ENCODE results near the gene LMAN1.
A peak's percentile ranks its signal among the peaks of the same experiment; 100 is the strongest.

Gene LMAN1

DNA sequence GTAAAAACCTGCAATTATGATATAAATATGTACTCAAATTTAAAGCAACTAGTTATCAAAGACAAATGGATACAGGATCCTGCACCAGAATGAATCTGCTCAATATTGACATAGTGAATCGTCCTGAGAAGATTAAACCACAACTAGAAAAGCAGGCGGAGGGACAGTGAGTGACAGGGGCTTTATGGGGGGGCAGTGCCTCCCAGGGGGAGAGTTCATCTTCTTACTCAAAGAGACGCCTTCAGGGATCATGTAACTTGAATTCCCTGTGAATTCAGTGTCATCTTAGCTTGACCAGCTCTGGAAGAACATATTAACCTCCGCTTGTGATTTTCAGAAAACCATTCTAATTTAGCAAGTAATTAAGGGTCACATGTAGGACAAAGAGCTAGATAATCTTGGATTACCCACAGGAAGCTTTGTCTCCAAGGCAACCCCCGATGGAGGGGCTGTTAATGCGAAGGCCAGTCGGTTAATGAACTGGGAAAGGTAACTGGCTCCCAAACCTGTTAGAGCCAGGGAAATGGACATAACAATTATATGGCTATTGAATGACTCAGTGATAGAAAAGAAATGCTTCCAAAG is 17.4 kb upstream of the LMAN1 start:
- Histone ChIP-seq H3K9me3 (no peaks in the 10 kb centered on the region), H3K36me3 (no peaks in the 10 kb centered on the region), H3K27me3 (peaks cover 21% of the 10 kb centered on the region), H3K4me1 (ENCODE audit: control insufficient read depth in 1 of 2, insufficient read depth in 1 of 2, low read depth in 1 of 2, low read length in 1 of 2) (no peaks in the 10 kb centered on the region), H3K27ac (no peak overlapping the region), H3K4me3 (ENCODE audit: low read depth in 1 of 2, low read length in 1 of 2) (no peak overlapping the region)
- TF ChIP-seq, protein P1, sequence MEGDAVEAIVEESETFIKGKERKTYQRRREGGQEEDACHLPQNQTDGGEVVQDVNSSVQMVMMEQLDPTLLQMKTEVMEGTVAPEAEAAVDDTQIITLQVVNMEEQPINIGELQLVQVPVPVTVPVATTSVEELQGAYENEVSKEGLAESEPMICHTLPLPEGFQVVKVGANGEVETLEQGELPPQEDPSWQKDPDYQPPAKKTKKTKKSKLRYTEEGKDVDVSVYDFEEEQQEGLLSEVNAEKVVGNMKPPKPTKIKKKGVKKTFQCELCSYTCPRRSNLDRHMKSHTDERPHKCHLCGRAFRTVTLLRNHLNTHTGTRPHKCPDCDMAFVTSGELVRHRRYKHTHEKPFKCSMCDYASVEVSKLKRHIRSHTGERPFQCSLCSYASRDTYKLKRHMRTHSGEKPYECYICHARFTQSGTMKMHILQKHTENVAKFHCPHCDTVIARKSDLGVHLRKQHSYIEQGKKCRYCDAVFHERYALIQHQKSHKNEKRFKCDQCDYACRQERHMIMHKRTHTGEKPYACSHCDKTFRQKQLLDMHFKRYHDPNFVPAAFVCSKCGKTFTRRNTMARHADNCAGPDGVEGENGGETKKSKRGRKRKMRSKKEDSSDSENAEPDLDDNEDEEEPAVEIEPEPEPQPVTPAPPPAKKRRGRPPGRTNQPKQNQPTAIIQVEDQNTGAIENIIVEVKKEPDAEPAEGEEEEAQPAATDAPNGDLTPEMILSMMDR (IDR thresholded peaks at IDR 0.05): no peak

- peaks cover 12% of the 10 kb centered on the region for H3K27me3 ChIP-seq
- no peaks in the 10 kb centered on the region for H3K36me3 ChIP-seq
- no peaks in the 10 kb centered on the region for H3K4me1 ChIP-seq (ENCODE audit: control insufficient read depth in 1 of 2, insufficient read depth in 1 of 2, low read depth in 1 of 2, low read length in 1 of 2)
- H3K9me3 ChIP-seq: no peaks in the 10 kb centered on the region
- H3K4me3 ChIP-seq (ENCODE audit: low read depth in 1 of 2, low read length in 1 of 2): no peak overlapping the region
- no peak overlapping the region for H3K27ac ChIP-seq
- TF ChIP-seq, protein P1 (IDR thresholded peaks at IDR 0.05): no peak
Observed at GRCh38 chr18:59374128-59374527, 15.1 kb upstream of the LMAN1 start.

DNA sequence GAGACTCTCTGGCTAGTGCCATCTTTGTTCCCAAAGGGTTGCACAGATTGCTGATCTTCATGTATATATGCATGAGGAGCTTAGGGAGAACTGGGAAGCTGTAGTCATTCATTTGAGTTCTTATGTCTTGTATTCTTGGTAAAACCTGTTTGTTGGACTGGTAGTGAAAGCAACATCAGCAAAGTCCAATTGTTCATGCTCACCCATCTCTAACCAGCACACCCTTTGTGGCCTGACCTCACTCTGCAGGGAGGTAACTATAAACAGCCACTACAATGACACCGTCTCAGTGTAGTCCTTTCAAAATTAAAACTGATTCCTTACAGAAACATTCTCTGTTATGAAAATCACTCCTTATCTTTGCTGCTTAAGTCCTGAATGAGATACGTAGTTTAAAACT is 13.9 kb upstream of the LMAN1 start:
- Histone ChIP-seq H3K27ac (no peak overlapping the region), H3K4me1 (ENCODE audit: control insufficient read depth in 1 of 2, insufficient read depth in 1 of 2, low read depth in 1 of 2, low read length in 1 of 2) (no peaks in the 10 kb centered on the region), H3K36me3 (no peaks in the 10 kb centered on the region), H3K4me3 (ENCODE audit: low read depth in 1 of 2, low read length in 1 of 2) (no peak overlapping the region), H3K27me3 (peaks cover 9% of the 10 kb centered on the region), H3K9me3 (no peaks in the 10 kb centered on the region)
- TF ChIP-seq, protein P1 (IDR thresholded peaks at IDR 0.05): no peak

DNA sequence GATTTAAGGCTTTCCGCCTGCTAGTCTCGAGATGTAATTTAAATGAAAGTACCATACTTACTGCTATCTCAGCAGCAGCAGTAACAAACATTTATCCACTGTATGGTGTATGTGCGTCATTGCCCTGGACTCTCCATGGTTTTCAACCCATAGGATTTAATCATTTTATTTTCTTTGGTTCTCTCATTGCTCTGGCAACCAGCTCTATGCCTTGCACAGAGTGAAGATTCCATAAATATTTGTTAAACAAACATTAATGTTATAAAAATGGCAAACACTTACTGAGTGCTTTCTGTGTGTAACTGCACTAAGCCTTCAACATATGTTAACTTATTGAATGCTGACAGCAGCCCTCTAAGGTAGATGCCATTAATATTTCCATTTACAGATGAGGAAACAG is 1.3 kb upstream of the LMAN1 start:
- H3K9me3 ChIP-seq: no peaks in the 10 kb centered on the region
- H3K27ac ChIP-seq: no peak overlapping the region
- TF ChIP-seq, protein P1 (IDR thresholded peaks at IDR 0.05): no peak
- no peak overlapping the region for H3K4me3 ChIP-seq (ENCODE audit: low read depth in 1 of 2, low read length in 1 of 2)
- H3K36me3 ChIP-seq: no peaks in the 10 kb centered on the region
- H3K4me1 ChIP-seq (ENCODE audit: control insufficient read depth in 1 of 2, insufficient read depth in 1 of 2, low read depth in 1 of 2, low read length in 1 of 2): peaks cover 14 to 17% of the 10 kb centered on the region in 2 experiments
- H3K27me3 ChIP-seq: peaks cover 70% of the 10 kb centered on the region

GRCh38 chr18:59359576-59359952 is 499 bp upstream of the LMAN1 start:
- Histone ChIP-seq H3K36me3 (no peaks in the 10 kb centered on the region), H3K9me3 (no peaks in the 10 kb centered on the region), H3K4me1 (ENCODE audit: control insufficient read depth in 1 of 2, insufficient read depth in 1 of 2, low read depth in 1 of 2, low read length in 1 of 2) (peaks cover 14 to 17% of the 10 kb centered on the region in 2 experiments), H3K4me3 (ENCODE audit: low read depth in 1 of 2, low read length in 1 of 2) (peak overlapping the region; percentile 63 to 75), H3K27me3 (peaks cover 67% of the 10 kb centered on the region), H3K27ac (no peak overlapping the region)
- TF ChIP-seq, protein P1 (IDR thresholded peaks at IDR 0.05): no peak

DNA sequence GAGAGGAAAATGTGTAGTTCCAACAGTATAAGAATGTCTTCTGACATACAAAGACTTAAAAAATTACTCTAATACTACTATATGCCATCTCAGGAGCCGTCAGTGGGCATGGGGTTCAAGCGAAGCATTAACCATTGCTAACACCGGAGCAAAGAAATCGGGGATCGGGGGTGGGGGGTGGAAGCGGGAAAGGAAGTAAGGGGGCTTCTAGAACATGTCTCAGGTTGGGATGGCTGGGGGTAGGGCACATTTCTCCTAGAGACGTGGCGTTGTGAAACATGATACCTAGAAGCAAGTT is 702 bp downstream of the LMAN1 start:
- Histone ChIP-seq H3K9me3 (no peaks in the 10 kb centered on the region), H3K36me3 (no peaks in the 10 kb centered on the region), H3K27me3 (peaks cover 55% of the 10 kb centered on the region), H3K4me1 (ENCODE audit: control insufficient read depth in 1 of 2, insufficient read depth in 1 of 2, low read depth in 1 of 2, low read length in 1 of 2) (peaks cover 14 to 17% of the 10 kb centered on the region in 2 experiments), H3K4me3 (ENCODE audit: low read depth in 1 of 2, low read length in 1 of 2) (peak overlapping the region; percentile 63 to 75), H3K27ac (no peak overlapping the region)
- TF ChIP-seq, protein P1 (IDR thresholded peaks at IDR 0.05): no peak
